ENCODE measurements around the gene CCDC117. TPM values are rescaled to one million over a fixed set of nuclear protein-coding genes. Genes with fewer than 3 reads are reported as not detected.

Gene CCDC117
- total and polyA plus RNA-seq, 7 donors = 9.6 to 33.2 (median 23.9) TPM

DNA sequence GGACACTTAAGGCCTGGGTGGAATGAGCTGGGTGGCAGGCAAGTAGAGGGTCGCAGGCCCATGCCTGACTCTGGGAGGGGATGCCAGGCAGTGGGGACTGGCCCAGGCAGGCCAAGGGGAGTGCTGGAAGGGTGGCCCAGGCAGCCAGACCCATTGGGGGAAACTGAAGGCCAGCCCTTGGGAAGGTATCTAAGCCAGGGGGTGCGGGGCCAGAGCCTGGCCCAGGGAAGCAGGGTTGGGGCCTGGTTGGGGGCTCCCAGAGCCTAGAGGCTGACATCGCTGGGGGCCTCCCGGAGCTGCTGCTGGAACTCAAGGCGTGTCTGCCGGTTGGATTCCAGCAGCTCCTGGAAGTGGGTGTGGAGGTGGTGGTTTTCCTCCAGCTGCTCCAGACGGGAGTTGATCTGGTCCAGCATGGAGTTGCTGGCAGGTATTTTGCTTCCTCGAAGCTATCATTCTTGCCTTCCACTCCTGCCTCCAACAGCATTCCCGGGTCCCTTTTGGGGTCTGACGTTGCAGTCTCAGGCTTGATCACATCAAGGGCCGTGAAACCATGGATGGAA, 63.2 kb downstream of the CCDC117 start:
- no peak overlapping the region for H3K27ac ChIP-seq
- H3K36me3 ChIP-seq = peaks cover 0 to 7% (median 0%) of the 10 kb centered on the region in 4 donors
- no peak overlapping the region for H3K4me3 ChIP-seq
- 46 to 84% methylated on average over 11 of the region's 11 CpGs for WGBS, 2 donors
- TF ChIP-seq POLR2AphosphoS5 (IDR thresholded peaks at IDR 0.05) (no peak), POLR2A (IDR thresholded peaks at IDR 0.05) (no peak), EP300 (IDR thresholded peaks at IDR 0.05) (no peak)
- TF ChIP-seq, protein P1, sequence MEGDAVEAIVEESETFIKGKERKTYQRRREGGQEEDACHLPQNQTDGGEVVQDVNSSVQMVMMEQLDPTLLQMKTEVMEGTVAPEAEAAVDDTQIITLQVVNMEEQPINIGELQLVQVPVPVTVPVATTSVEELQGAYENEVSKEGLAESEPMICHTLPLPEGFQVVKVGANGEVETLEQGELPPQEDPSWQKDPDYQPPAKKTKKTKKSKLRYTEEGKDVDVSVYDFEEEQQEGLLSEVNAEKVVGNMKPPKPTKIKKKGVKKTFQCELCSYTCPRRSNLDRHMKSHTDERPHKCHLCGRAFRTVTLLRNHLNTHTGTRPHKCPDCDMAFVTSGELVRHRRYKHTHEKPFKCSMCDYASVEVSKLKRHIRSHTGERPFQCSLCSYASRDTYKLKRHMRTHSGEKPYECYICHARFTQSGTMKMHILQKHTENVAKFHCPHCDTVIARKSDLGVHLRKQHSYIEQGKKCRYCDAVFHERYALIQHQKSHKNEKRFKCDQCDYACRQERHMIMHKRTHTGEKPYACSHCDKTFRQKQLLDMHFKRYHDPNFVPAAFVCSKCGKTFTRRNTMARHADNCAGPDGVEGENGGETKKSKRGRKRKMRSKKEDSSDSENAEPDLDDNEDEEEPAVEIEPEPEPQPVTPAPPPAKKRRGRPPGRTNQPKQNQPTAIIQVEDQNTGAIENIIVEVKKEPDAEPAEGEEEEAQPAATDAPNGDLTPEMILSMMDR (IDR thresholded peaks at IDR 0.05) = no peak
- no peak for DNase-seq
- H3K27me3 ChIP-seq = no peaks in the 10 kb centered on the region
- intact Hi-C loops (cut with DNase I) = no loop called here
- H3K9me3 ChIP-seq = no peaks in the 10 kb centered on the region
- H3K4me1 ChIP-seq = no peaks in the 10 kb centered on the region

DNA sequence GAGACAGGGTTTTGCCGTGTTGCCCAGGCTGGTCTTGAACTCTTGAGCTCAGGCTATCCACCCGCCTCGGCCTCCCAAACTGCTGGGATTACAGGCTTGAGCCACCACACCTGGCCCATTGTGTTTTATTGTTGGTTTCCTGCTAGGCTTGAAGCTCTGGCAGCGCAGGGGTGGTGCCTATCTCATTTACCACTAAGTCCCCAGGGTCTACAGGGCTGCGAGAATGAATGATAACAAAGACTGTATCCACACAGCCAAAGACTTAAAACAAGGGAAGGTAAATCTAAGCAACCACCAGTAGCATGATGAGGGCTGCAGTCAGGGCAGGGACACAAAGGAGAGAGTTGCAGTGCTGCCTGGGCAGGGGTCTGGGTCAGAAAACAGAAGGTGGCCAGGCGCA, 65.1 kb downstream of the CCDC117 start:
- TF ChIP-seq EP300 (IDR thresholded peaks at IDR 0.05) = no peak
- TF ChIP-seq POLR2AphosphoS5 (IDR thresholded peaks at IDR 0.05) = no peak
- TF ChIP-seq, protein P1 (IDR thresholded peaks at IDR 0.05) = no peak
- no peak for TF ChIP-seq POLR2A (IDR thresholded peaks at IDR 0.05)

More for the DNA sequence above, 65.1 kb downstream of the CCDC117 start:
- no peak overlapping the region for H3K27ac ChIP-seq
- H3K27me3 ChIP-seq = no peaks in the 10 kb centered on the region
- no peaks in the 10 kb centered on the region for H3K9me3 ChIP-seq
- no peak overlapping the region for H3K4me3 ChIP-seq
- 89 to 92% methylated on average over 6 of the region's 6 CpGs for WGBS, 2 donors
- H3K4me1 ChIP-seq = no peaks in the 10 kb centered on the region
- intact Hi-C loops (cut with DNase I) = no loop called here
- DNase-seq = no peak
- H3K36me3 ChIP-seq = no peaks in the 10 kb centered on the region

Small RNA genes within 50 kb of the gene (small RNA-seq; reads per million reads assigned to genes)
- gene Z93930.1 = 0 reads per million in 3 donors

Other genes starting within 250 kb of the CCDC117 start
- gene TTC28, start 92.9 kb upstream of the CCDC117 start, total RNA-seq = 100 to 1,000 TPM in 1 of 4 donors, 10 to 100 TPM in 3; 46.1 to 102 (median 63.2) TPM
- 1 to 10 TPM in 2 of 3 donors, under 1 TPM in 1; 0.23 to 4.6 (median 1.8) TPM for gene TTC28, start 92.9 kb upstream of the CCDC117 start, polyA plus RNA-seq
- 1 to 10 TPM; 2.8 to 4.6 (median 3.6) TPM for gene CHEK2, start 30.9 kb upstream of the CCDC117 start, total RNA-seq
- 10 to 100 TPM; 10.2 to 17.4 (median 10.6) TPM for gene CHEK2, start 30.9 kb upstream of the CCDC117 start, polyA plus RNA-seq
- 10 to 100 TPM; 29.9 to 67.5 (median 32.5) TPM for gene HSCB, start 30.7 kb upstream of the CCDC117 start, total RNA-seq
- 10 to 100 TPM; 16.6 to 28.8 (median 19.5) TPM for gene HSCB, start 30.7 kb upstream of the CCDC117 start, polyA plus RNA-seq
- 100 to 1,000 TPM in 2 of 4 donors, 10 to 100 TPM in 2; 76.7 to 126 (median 106) TPM for gene XBP1, start 27.9 kb downstream of the CCDC117 start, total RNA-seq
- 100 to 1,000 TPM in 2 of 3 donors, 10 to 100 TPM in 1; 87.6 to 134 (median 106) TPM for gene XBP1, start 27.9 kb downstream of the CCDC117 start, polyA plus RNA-seq
- gene ZNRF3, start 110.9 kb downstream of the CCDC117 start, total RNA-seq = 10 to 100 TPM in 2 of 4 donors, 1 to 10 TPM in 2; 8.9 to 13.6 (median 9.7) TPM
- 1 to 10 TPM in 1 of 3 donors, under 1 TPM in 2; 0.23 to 3.9 (median 0.60) TPM for gene ZNRF3, start 110.9 kb downstream of the CCDC117 start, polyA plus RNA-seq